NCI-H1105 (cell line): ENCODE measurements around the gene AVPR1A.
"Not testable (repeated sequence)": the region's sequence is repeated elsewhere in the genome, so short reads cannot be mapped to it uniquely, and the experiment has no call there.

Experiments used
- DNase-seq: peaks from one replicate; lab custom pipeline; 2025; lab: John Stamatoyannopoulos, UW

Gene AVPR1A

GRCh38 chr12:63150713-63151622 lies at the start of gene AVPR1A:
AVPR1A (minus strand) TSS chr12:63151201; CDS start chr12:63150836, 365 bp downstream.
- no peak for DNase-seq

GRCh38 chr12:63196168-63196567 lies 45.2 kb upstream of the AVPR1A start:
- DNase-seq, result no peak

- no peak for DNase-seq
Observed at GRCh38 chr12:63179224-63179623, 28.2 kb upstream of the AVPR1A start.

GRCh38 chr12:63170321-63170720 lies 19.3 kb upstream of the AVPR1A start:
- DNase-seq, result no peak

GRCh38 chr12:63167741-63168140 lies 16.7 kb upstream of the AVPR1A start:
- not testable (repeated sequence) for DNase-seq

GRCh38 chr12:63164911-63165310 lies 13.9 kb upstream of the AVPR1A start:
- DNase-seq, result peak; percentile 35

- DNase-seq, result no peak
Observed at GRCh38 chr12:63163541-63163940, 12.5 kb upstream of the AVPR1A start.

GRCh38 chr12:63155375-63155774 lies 4.4 kb upstream of the AVPR1A start:
- no peak for DNase-seq

GRCh38 chr12:63154560-63154959 lies 3.6 kb upstream of the AVPR1A start:
- no peak for DNase-seq

- DNase-seq, result no peak
Observed at GRCh38 chr12:63152321-63152700, 1.3 kb upstream of the AVPR1A start.

- DNase-seq, result peak; percentile 66
Observed at GRCh38 chr12:63151623-63152320, 771 bp upstream of the AVPR1A start.

- no peak for DNase-seq
Observed at GRCh38 chr12:63149909-63150712, 890 bp downstream of the AVPR1A start.

GRCh38 chr12:63144556-63144955 lies 6.4 kb downstream of the AVPR1A start:
- no peak for DNase-seq

GRCh38 chr12:63138488-63138887 lies 12.5 kb downstream of the AVPR1A start:
- no peak for DNase-seq

- no peak for DNase-seq
Observed at GRCh38 chr12:63133981-63134380, 17.0 kb downstream of the AVPR1A start.

GRCh38 chr12:63132201-63132600 lies 18.8 kb downstream of the AVPR1A start:
- no peak for DNase-seq

- no peak for DNase-seq
Observed at GRCh38 chr12:63129927-63130326, 21.1 kb downstream of the AVPR1A start.

- DNase-seq, result no peak
Observed at GRCh38 chr12:63124778-63125177, 26.2 kb downstream of the AVPR1A start.

GRCh38 chr12:63103494-63104131 lies 47.4 kb downstream of the AVPR1A start:
- DNase-seq, result no peak

- DNase-seq, result no peak
Observed at GRCh38 chr12:63101920-63102319, 49.1 kb downstream of the AVPR1A start.

GRCh38 chr12:63098851-63099250 lies 52.1 kb downstream of the AVPR1A start:
- no peak for DNase-seq
